Prostate gland (tissue), 2 donors: Measurements from ENCODE around the gene INTS2. TPM values are rescaled to one million over a fixed set of nuclear protein-coding genes. Genes with fewer than 3 reads are reported as not detected.

Source experiments
- DNase-seq: peaks from one replicate; pipeline ENCODE4 v3.0.0-alpha.2; 2019; ENCODE audit warnings: low spot score
- H3K27ac ChIP-seq, 2 donors: fragments of 200-600 bp; sonication (generic); 2 replicates each; pipeline ENCODE4 v1.5.1; 2017 to 2019
- H3K27me3 ChIP-seq: fragments of 200-600 bp; sonication (generic); replicated peaks from 2 replicates; pipeline ENCODE4 v1.5.1; 2019; ENCODE audit not compliant: insufficient read depth
- H3K36me3 ChIP-seq, 2 donors: fragments of 200-600 bp; sonication (generic); 1 replicate in 1 of 2; 2 replicates in 1 of 2; pipeline versions ENCODE4 v1.5.1 to v1.8.1; 2017 to 2019
- H3K4me1 ChIP-seq: fragments of 200-600 bp; sonication (generic); replicated peaks from 2 replicates; pipeline ENCODE4 v1.5.1; 2019
- H3K4me3 ChIP-seq, 2 donors: fragments of 200-600 bp; sonication (generic); 2 replicates each; pipeline ENCODE4 v1.5.1; 2017 to 2019
- H3K9me3 ChIP-seq: fragments of 200-600 bp; sonication (generic); 2 replicates; pipeline ENCODE4 v1.5.1; 2017
- CTCF ChIP-seq, 4 experiments: fragments of 200-600 bp in 2 of 4; fragments of 450-650 bp in 2 of 4; sonication (generic) in 2 of 4; IDR thresholded peaks; 1 replicate in 3 of 4; 2 replicates in 1 of 4; pipeline ENCODE4 v1.5.1; 2016 to 2019; ENCODE audit warnings: antibody characterized with exemption in 4 of 4, mild to moderate bottlenecking in 2 of 4, moderate library complexity in 2 of 4
- POLR2A ChIP-seq: fragments of 450-650 bp; IDR thresholded peaks from one replicate; pipeline ENCODE4 v1.6.1; 2016; ENCODE audit warnings: antibody characterized with exemption, mild to moderate bottlenecking
- POLR2AphosphoS5 ChIP-seq: sonication (generic); formaldehyde crosslinking; IDR thresholded peaks from one replicate; pipeline ENCODE4 v1.6.1; 2017; ENCODE audit warnings: antibody characterized with exemption
- WGBS: methylation state at CpG from one replicate; pipeline ENCODE4 v1.1.5; 2018; 5-methylcytosine and 5-hydroxymethylcytosine counted together
- intact Hi-C: fragments of 100-400 bp; cut with DNase I; formaldehyde crosslinking; loops from one replicate; pipeline ENCODE4 v1.14.2; 2022
- total RNA-seq, 2 donors: library from RNA; depleted of rRNA; stranded (reverse); fragments of >200 nt; gene quantifications; one replicate each; pipeline ENCODE4 v1.1.0, GENCODE V29; 2016

The INTS2 gene
- total RNA-seq, 2 donors from 2014 or later = 11.7 to 21.9 TPM

GRCh38 chr17:61967729-61968128, 39.9 kb upstream of the INTS2 start:
- Histone ChIP-seq H3K4me1 (no peaks in the 10 kb centered on the region), H3K27ac (no peak overlapping the region), H3K27me3 (no peaks in the 10 kb centered on the region), H3K9me3 (no peaks in the 10 kb centered on the region), H3K36me3 (peaks cover 0 to 6% of the 10 kb centered on the region in 2 donors), H3K4me3 (no peak overlapping the region)
- 94% methylated on average over 2 of the region's 2 CpGs for WGBS
- no peak for TF ChIP-seq POLR2AphosphoS5
- no peak for TF ChIP-seq CTCF (IDR thresholded peaks at IDR 0.05)
- TF ChIP-seq POLR2A = no peak
- intact Hi-C loops = no loop called here
- DNase-seq = no peak

DNA sequence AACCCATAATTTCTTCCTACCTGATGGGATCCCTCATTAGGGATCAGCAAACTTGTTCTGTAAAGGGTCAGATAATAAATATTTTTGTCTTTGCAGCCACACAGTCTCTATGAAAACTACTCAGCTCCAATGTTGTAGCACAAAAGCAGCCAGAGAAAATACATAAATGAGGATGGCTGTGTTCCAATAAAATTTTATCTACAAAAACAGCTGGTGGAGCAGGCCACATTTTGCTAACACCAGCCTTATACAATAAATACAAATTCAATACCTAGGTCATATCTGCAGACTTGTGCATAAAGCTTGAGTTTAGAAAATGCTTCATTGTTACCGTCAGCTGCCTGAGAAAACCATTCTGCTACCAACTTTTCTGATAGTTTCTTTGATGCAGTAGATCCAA, 38.4 kb upstream of the INTS2 start:
- TF ChIP-seq POLR2A (no peak), CTCF (IDR thresholded peaks at IDR 0.05) (no peak)
- intact Hi-C loops = no loop called here
- Histone ChIP-seq H3K9me3 (no peaks in the 10 kb centered on the region), H3K27me3 (no peaks in the 10 kb centered on the region), H3K36me3 (peaks cover 0 to 6% of the 10 kb centered on the region in 2 donors), H3K27ac (no peak overlapping the region), H3K4me1 (no peaks in the 10 kb centered on the region), H3K4me3 (no peak overlapping the region)
- no peak for DNase-seq
- WGBS = 0% methylated on average over 1 of the region's 1 CpG

- no peak for DNase-seq
- WGBS = 83% methylated on average over 4 of the region's 4 CpGs
- Histone ChIP-seq H3K27ac (no peak overlapping the region), H3K9me3 (no peaks in the 10 kb centered on the region), H3K4me3 (no peak overlapping the region), H3K36me3 (peaks cover 0 to 7% of the 10 kb centered on the region in 2 donors), H3K4me1 (no peaks in the 10 kb centered on the region), H3K27me3 (no peaks in the 10 kb centered on the region)
- TF ChIP-seq POLR2A (no peak), POLR2AphosphoS5 (no peak), CTCF (IDR thresholded peaks at IDR 0.05) (no peak)
- intact Hi-C loops = no loop called here
Observed at GRCh38 chr17:61955619-61956018, 27.8 kb upstream of the INTS2 start.

- no peak for TF ChIP-seq POLR2AphosphoS5
- no peak for TF ChIP-seq CTCF (IDR thresholded peaks at IDR 0.05)
- TF ChIP-seq POLR2A = no peak
- no peaks in the 10 kb centered on the region for H3K27me3 ChIP-seq
- H3K9me3 ChIP-seq = no peaks in the 10 kb centered on the region
- peaks cover 0 to 5% of the 10 kb centered on the region in 2 donors for H3K36me3 ChIP-seq
- intact Hi-C loops = loop anchor here (10.0 kb wide), 1 partner anchor 107 kb away; no protein-coding TSS in a partner anchor
- H3K4me1 ChIP-seq = no peaks in the 10 kb centered on the region
- DNase-seq = no peak
- no peak overlapping the region for H3K27ac ChIP-seq
- 60% methylated on average over 3 of the region's 3 CpGs for WGBS
- H3K4me3 ChIP-seq = no peak overlapping the region
Observed at GRCh38 chr17:61947367-61948078, 19.7 kb upstream of the INTS2 start.

DNA sequence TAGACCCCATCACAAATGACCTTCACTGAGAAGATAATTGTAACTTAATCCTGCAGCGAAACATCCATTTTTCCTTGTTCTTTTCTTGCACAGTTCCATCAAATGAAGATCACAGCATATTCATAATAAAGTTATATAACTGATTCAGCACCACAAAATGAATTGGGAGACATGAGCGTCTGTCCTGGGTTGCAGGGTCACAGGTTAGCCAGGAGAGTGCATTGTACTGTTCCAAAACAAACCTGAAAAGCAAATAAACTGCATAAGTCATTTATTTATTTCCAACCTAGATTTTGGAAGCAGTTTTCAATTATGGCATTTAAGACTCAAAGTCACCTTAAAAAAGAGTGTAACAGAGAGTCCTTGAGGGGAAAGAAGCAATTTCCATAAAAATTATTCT, 18.6 kb upstream of the INTS2 start:
- Histone ChIP-seq H3K4me1 (no peaks in the 10 kb centered on the region), H3K4me3 (no peak overlapping the region), H3K9me3 (no peaks in the 10 kb centered on the region), H3K27ac (no peak overlapping the region), H3K36me3 (peaks cover 0 to 5% of the 10 kb centered on the region in 2 donors), H3K27me3 (no peaks in the 10 kb centered on the region)
- TF ChIP-seq CTCF (IDR thresholded peaks at IDR 0.05) (no peak), POLR2A (no peak), POLR2AphosphoS5 (no peak)
- intact Hi-C loops = loop anchor here (10.0 kb wide), 1 partner anchor 108 kb away; no protein-coding TSS in a partner anchor
- DNase-seq = no peak
- WGBS = 75% methylated on average over 2 of the region's 2 CpGs
